ENCODE measurements around the gene SARDH. TPM values are rescaled to one million over a fixed set of nuclear protein-coding genes. Genes with fewer than 3 reads are reported as not detected.

The SARDH gene
- total and polyA plus RNA-seq, 2 donors from 2014 or later: 4.6 to 12.0 TPM

- Histone ChIP-seq H3K27ac (ENCODE audit: low read depth in 2 of 2, low read length in 2 of 2) (no peak overlapping the region), H3K27me3 (ENCODE audit: control insufficient read depth, insufficient read depth, low read length) (no peaks in the 10 kb centered on the region), H3K36me3 (ENCODE audit: control insufficient read depth in 2 of 3, insufficient read depth in 3 of 3, low read length in 3 of 3) (no peaks in the 10 kb centered on the region), H3K4me3 (ENCODE audit: low read length in 3 of 3) (no peak overlapping the region), H3K9ac (ENCODE audit: low read length in 3 of 3) (no peak overlapping the region), H3K9me3 (ENCODE audit: control insufficient read depth in 2 of 3, insufficient read depth in 1 of 3, low read length in 3 of 3) (no peaks in the 10 kb centered on the region), H3K4me1 (ENCODE audit: control insufficient read depth in 2 of 3, insufficient read depth in 2 of 3, low read depth in 1 of 3, low read length in 3 of 3) (no peaks in the 10 kb centered on the region)
- peak in 1 of 5 donors; percentile 4 for DNase-seq
- FAIRE-seq: no peak
- intact Hi-C loops (cut with DNase I): no loop called here
- TF ChIP-seq, protein P1, sequence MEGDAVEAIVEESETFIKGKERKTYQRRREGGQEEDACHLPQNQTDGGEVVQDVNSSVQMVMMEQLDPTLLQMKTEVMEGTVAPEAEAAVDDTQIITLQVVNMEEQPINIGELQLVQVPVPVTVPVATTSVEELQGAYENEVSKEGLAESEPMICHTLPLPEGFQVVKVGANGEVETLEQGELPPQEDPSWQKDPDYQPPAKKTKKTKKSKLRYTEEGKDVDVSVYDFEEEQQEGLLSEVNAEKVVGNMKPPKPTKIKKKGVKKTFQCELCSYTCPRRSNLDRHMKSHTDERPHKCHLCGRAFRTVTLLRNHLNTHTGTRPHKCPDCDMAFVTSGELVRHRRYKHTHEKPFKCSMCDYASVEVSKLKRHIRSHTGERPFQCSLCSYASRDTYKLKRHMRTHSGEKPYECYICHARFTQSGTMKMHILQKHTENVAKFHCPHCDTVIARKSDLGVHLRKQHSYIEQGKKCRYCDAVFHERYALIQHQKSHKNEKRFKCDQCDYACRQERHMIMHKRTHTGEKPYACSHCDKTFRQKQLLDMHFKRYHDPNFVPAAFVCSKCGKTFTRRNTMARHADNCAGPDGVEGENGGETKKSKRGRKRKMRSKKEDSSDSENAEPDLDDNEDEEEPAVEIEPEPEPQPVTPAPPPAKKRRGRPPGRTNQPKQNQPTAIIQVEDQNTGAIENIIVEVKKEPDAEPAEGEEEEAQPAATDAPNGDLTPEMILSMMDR (IDR thresholded peaks at IDR 0.05; ENCODE audit: borderline replicate concordance, extremely low read depth, insufficient read depth): no peak
Observed at GRCh38 chr9:133622555-133622954, 115.6 kb downstream of the SARDH start.

GRCh38 chr9:133621725-133622267 is 116.4 kb downstream of the SARDH start:
- DNase-seq (peak in 1 of 5 donors; percentile 21), FAIRE-seq (no peak)
- no peak overlapping the region for H3K27ac ChIP-seq (ENCODE audit: low read depth in 2 of 2, low read length in 2 of 2)
- H3K9ac ChIP-seq (ENCODE audit: low read length in 3 of 3): no peak overlapping the region
- H3K27me3 ChIP-seq (ENCODE audit: control insufficient read depth, insufficient read depth, low read length): no peaks in the 10 kb centered on the region
- H3K4me3 ChIP-seq (ENCODE audit: low read length in 3 of 3): no peak overlapping the region
- no peaks in the 10 kb centered on the region for H3K9me3 ChIP-seq (ENCODE audit: control insufficient read depth in 2 of 3, insufficient read depth in 1 of 3, low read length in 3 of 3)
- TF ChIP-seq, protein P1 (IDR thresholded peaks at IDR 0.05; ENCODE audit: borderline replicate concordance, extremely low read depth, insufficient read depth): no peak
- intact Hi-C loops (cut with DNase I): no loop called here
- no peaks in the 10 kb centered on the region for H3K36me3 ChIP-seq (ENCODE audit: control insufficient read depth in 2 of 3, insufficient read depth in 3 of 3, low read length in 3 of 3)
- no peaks in the 10 kb centered on the region for H3K4me1 ChIP-seq (ENCODE audit: control insufficient read depth in 2 of 3, insufficient read depth in 2 of 3, low read depth in 1 of 3, low read length in 3 of 3)

GRCh38 chr9:133619791-133620190 is 118.4 kb downstream of the SARDH start:
- no peaks in the 10 kb centered on the region for H3K4me1 ChIP-seq (ENCODE audit: control insufficient read depth in 2 of 3, insufficient read depth in 2 of 3, low read depth in 1 of 3, low read length in 3 of 3)
- TF ChIP-seq, protein P1 (IDR thresholded peaks at IDR 0.05; ENCODE audit: borderline replicate concordance, extremely low read depth, insufficient read depth): no peak
- no peak overlapping the region for H3K27ac ChIP-seq (ENCODE audit: low read depth in 2 of 2, low read length in 2 of 2)
- no peaks in the 10 kb centered on the region for H3K9me3 ChIP-seq (ENCODE audit: control insufficient read depth in 2 of 3, insufficient read depth in 1 of 3, low read length in 3 of 3)
- no peaks in the 10 kb centered on the region for H3K36me3 ChIP-seq (ENCODE audit: control insufficient read depth in 2 of 3, insufficient read depth in 3 of 3, low read length in 3 of 3)
- no peaks in the 10 kb centered on the region for H3K27me3 ChIP-seq (ENCODE audit: control insufficient read depth, insufficient read depth, low read length)
- no peak overlapping the region for H3K9ac ChIP-seq (ENCODE audit: low read length in 3 of 3)
- DNase-seq (peak in 2 of 5 donors; percentile 29 to 71), FAIRE-seq (no peak)
- H3K4me3 ChIP-seq (ENCODE audit: low read length in 3 of 3): no peak overlapping the region
- intact Hi-C loops (cut with DNase I): no loop called here

GRCh38 chr9:133618726-133619125 is 119.4 kb downstream of the SARDH start:
- H3K4me3 ChIP-seq (ENCODE audit: low read length in 3 of 3): no peak overlapping the region
- intact Hi-C loops (cut with DNase I): no loop called here
- TF ChIP-seq, protein P1 (IDR thresholded peaks at IDR 0.05; ENCODE audit: borderline replicate concordance, extremely low read depth, insufficient read depth): no peak
- no peaks in the 10 kb centered on the region for H3K9me3 ChIP-seq (ENCODE audit: control insufficient read depth in 2 of 3, insufficient read depth in 1 of 3, low read length in 3 of 3)
- peak in 1 of 5 donors; percentile 37 for DNase-seq
- no peak overlapping the region for H3K9ac ChIP-seq (ENCODE audit: low read length in 3 of 3)
- H3K27me3 ChIP-seq (ENCODE audit: control insufficient read depth, insufficient read depth, low read length): peaks cover 3% of the 10 kb centered on the region
- no peaks in the 10 kb centered on the region for H3K4me1 ChIP-seq (ENCODE audit: control insufficient read depth in 2 of 3, insufficient read depth in 2 of 3, low read depth in 1 of 3, low read length in 3 of 3)
- FAIRE-seq: no peak
- H3K27ac ChIP-seq (ENCODE audit: low read depth in 2 of 2, low read length in 2 of 2): no peak overlapping the region
- no peaks in the 10 kb centered on the region for H3K36me3 ChIP-seq (ENCODE audit: control insufficient read depth in 2 of 3, insufficient read depth in 3 of 3, low read length in 3 of 3)

All from kidney (tissue), 14 donors.